ENCODE measurements around the gene C16orf89.
"Not testable (repeated sequence)": the region's sequence is repeated elsewhere in the genome, so short reads cannot be mapped to it uniquely, and the experiment has no call there.

Gene C16orf89

GRCh38 chr16:5075637-5076036 is 9.9 kb upstream of the C16orf89 start:
- TF ChIP-seq CTCF (IDR thresholded peaks at IDR 0.05; ENCODE audit: low read depth, low read length, missing control alignments) = no peak
- no peak overlapping the region for H3K4me3 ChIP-seq (replicated peaks; ENCODE audit: low read depth, low read length)
- DNase-seq (ENCODE audit: extremely low read depth, low read depth) = no peak

GRCh38 chr16:5073771-5074170 is 8.0 kb upstream of the C16orf89 start:
- not testable (repeated sequence) for DNase-seq (ENCODE audit: extremely low read depth, low read depth); H3K4me3 ChIP-seq (replicated peaks; ENCODE audit: low read depth, low read length)

- no peak for TF ChIP-seq CTCF (IDR thresholded peaks at IDR 0.05; ENCODE audit: low read depth, low read length, missing control alignments)
- no peak for DNase-seq (ENCODE audit: extremely low read depth, low read depth)
- peak overlapping the region; percentile 80 for H3K4me3 ChIP-seq (replicated peaks; ENCODE audit: low read depth, low read length)
Measured at GRCh38 chr16:5073279-5073629, 7.5 kb upstream of the C16orf89 start.

- no peak for DNase-seq (ENCODE audit: extremely low read depth, low read depth)
- peak overlapping the region; percentile 80 for H3K4me3 ChIP-seq (replicated peaks; ENCODE audit: low read depth, low read length)
- TF ChIP-seq CTCF (IDR thresholded peaks at IDR 0.05; ENCODE audit: low read depth, low read length, missing control alignments) = no peak
Measured at GRCh38 chr16:5072334-5073278, 6.8 kb upstream of the C16orf89 start.

GRCh38 chr16:5071681-5072333 is 6.1 kb upstream of the C16orf89 start, which contains the start of gene ALG1:
TSS of gene ALG1 (plus strand) at chr16:5071843. CDS start at chr16:5071850, 7 bp downstream.
- peak within 1 kb of the TSS; percentile 80 for H3K4me3 ChIP-seq (replicated peaks; ENCODE audit: low read depth, low read length)
- peak; percentile 56 for DNase-seq (ENCODE audit: extremely low read depth, low read depth)
- no peak for TF ChIP-seq CTCF (IDR thresholded peaks at IDR 0.05; ENCODE audit: low read depth, low read length, missing control alignments)

- no peak for DNase-seq (ENCODE audit: extremely low read depth, low read depth)
- peak overlapping the region; percentile 80 for H3K4me3 ChIP-seq (replicated peaks; ENCODE audit: low read depth, low read length)
- no peak for TF ChIP-seq CTCF (IDR thresholded peaks at IDR 0.05; ENCODE audit: low read depth, low read length, missing control alignments)
Measured at GRCh38 chr16:5071341-5071680, 5.6 kb upstream of the C16orf89 start.

- H3K4me3 ChIP-seq (replicated peaks; ENCODE audit: low read depth, low read length) = no peak overlapping the region
- TF ChIP-seq CTCF (IDR thresholded peaks at IDR 0.05; ENCODE audit: low read depth, low read length, missing control alignments) = no peak
- DNase-seq (ENCODE audit: extremely low read depth, low read depth) = no peak
Measured at GRCh38 chr16:5070431-5071186, 4.9 kb upstream of the C16orf89 start.
